GM23338 (cell line): ENCODE data around the gene C4orf51. TPM values are rescaled to one million over a fixed set of nuclear protein-coding genes. Genes with fewer than 3 reads are reported as not detected.

Source experiments
- ATAC-seq: fragments of 200-7000 bp; cut with Tn5 transposase; 3 replicates; pipeline ENCODE4 v1.9.1; 2020
- DNase-seq: peaks from one replicate; pipeline ENCODE4 v3.0.0-alpha.2; 2015; ENCODE audit warnings: low spot score
- H2AFZ ChIP-seq: fragments of 200-600 bp; sonication (generic); 2 replicates; pipeline ENCODE4 v1.8.0; 2016; ENCODE audit warnings: antibody characterized with exemption, mild to moderate bottlenecking, moderate library complexity
- H3F3A ChIP-seq: fragments of 200-600 bp; sonication (generic); replicated peaks from 2 replicates; pipeline ENCODE4 v1.8.0; 2017; ENCODE audit warnings: antibody characterized with exemption, mixed run types, low read depth
- H3K27ac ChIP-seq: fragments of 200-600 bp; sonication (generic); 2 replicates; pipeline ENCODE4 v1.6.1; 2016; ENCODE audit warnings: low read depth
- H3K27me3 ChIP-seq: fragments of 200-600 bp; sonication (generic); 2 replicates; pipeline ENCODE4 v1.8.0; 2016; ENCODE audit warnings: mild to moderate bottlenecking, mixed run types, moderate library complexity; ENCODE audit not compliant: insufficient read depth
- H3K36me3 ChIP-seq: fragments of 200-600 bp; sonication (generic); 2 replicates; pipeline ENCODE4 v1.8.0; 2016; ENCODE audit warnings: mild to moderate bottlenecking; ENCODE audit not compliant: insufficient read depth
- H3K4me1 ChIP-seq: fragments of 200-600 bp; sonication (generic); 2 replicates; pipeline ENCODE4 v1.8.0; 2016; ENCODE audit warnings: mild to moderate bottlenecking, moderate library complexity; ENCODE audit not compliant: insufficient read depth
- H3K4me2 ChIP-seq: fragments of 200-600 bp; sonication (generic); 2 replicates; pipeline ENCODE4 v1.7.1; 2017; ENCODE audit warnings: mixed run types
- H3K4me3 ChIP-seq: fragments of 200-600 bp; sonication (generic); 2 replicates; pipeline ENCODE4 v1.6.1; 2016; ENCODE audit warnings: mixed run types
- H3K79me2 ChIP-seq: fragments of 200-600 bp; sonication (generic); replicated peaks from 2 replicates; pipeline ENCODE4 v1.8.0; 2017; ENCODE audit warnings: mild to moderate bottlenecking; ENCODE audit not compliant: insufficient read depth
- H3K9me2 ChIP-seq: fragments of 200-600 bp; sonication (generic); 2 replicates; pipeline ENCODE4 v1.8.0; 2017; ENCODE audit not compliant: insufficient read depth
- H4K20me1 ChIP-seq: fragments of 200-600 bp; sonication (generic); replicated peaks from 2 replicates; pipeline ENCODE4 v1.8.0; 2017; ENCODE audit warnings: mild to moderate bottlenecking; ENCODE audit not compliant: insufficient read depth
- H3K27ac Mint-ChIP-seq: 2 replicates; pipeline ENCODE4 v1.8.0; 2020; ENCODE audit warnings: inconsistent platforms, mild to moderate bottlenecking, moderate library complexity, mixed read lengths
- H3K27me3 Mint-ChIP-seq: 3 replicates; pipeline ENCODE4 v1.8.0; 2022; ENCODE audit warnings: low read depth, mild to moderate bottlenecking, moderate library complexity, mixed read lengths, inconsistent platforms; ENCODE audit not compliant: insufficient read depth, poor library complexity
- H3K36me3 Mint-ChIP-seq: 3 replicates; pipeline ENCODE4 v1.8.0; 2021; ENCODE audit warnings: low read depth, mild to moderate bottlenecking, inconsistent platforms, moderate library complexity, mixed read lengths
- H3K4me1 Mint-ChIP-seq: 3 replicates; pipeline ENCODE4 v1.8.0; 2020; ENCODE audit warnings: mild to moderate bottlenecking, inconsistent platforms, mixed read lengths
- H3K4me3 Mint-ChIP-seq: 3 replicates; pipeline ENCODE4 v1.8.0; 2021; ENCODE audit warnings: moderate library complexity, mild to moderate bottlenecking, inconsistent platforms, mixed read lengths
- H3K9me3 Mint-ChIP-seq: 3 replicates; pipeline ENCODE4 v1.8.0; 2020; ENCODE audit warnings: moderate library complexity, mild to moderate bottlenecking, inconsistent platforms, mixed read lengths
- CREB1 ChIP-seq: fragments of 250-450 bp; sonication (Bioruptor Pico); IDR thresholded peaks from 2 replicates; pipeline ENCODE4 v1.5.0; 2020; ENCODE audit warnings: low read depth, mild to moderate bottlenecking, moderate library complexity
- CTCF ChIP-seq, 2 experiments: fragments of 200-600 bp in 1 of 2; sonication (generic) in 1 of 2; conservative IDR thresholded peaks; 2 replicates each; pipeline versions ENCODE4 v1.5.1 to v1.6.1; 2016 to 2017; ENCODE audit warnings: antibody characterized with exemption in 2 of 2, low read depth in 2 of 2, mild to moderate bottlenecking in 2 of 2, moderate library complexity in 1 of 2
- ETS1 ChIP-seq: IDR thresholded peaks from 2 replicates; pipeline ENCODE4 v1.6.1; 2016; ENCODE audit warnings: antibody characterized with exemption
- EZH2 ChIP-seq: fragments of 200-600 bp; sonication (generic); IDR thresholded peaks from one replicate; pipeline ENCODE4 v1.8.0; 2017; ENCODE audit warnings: antibody characterized with exemption, mild to moderate bottlenecking, low read depth; ENCODE audit not compliant: unreplicated experiment
- EZH2phosphoT487 ChIP-seq: fragments of 200-600 bp; sonication (generic); IDR thresholded peaks from one replicate; pipeline ENCODE4 v1.8.1; 2018; ENCODE audit warnings: antibody characterized with exemption; ENCODE audit not compliant: unreplicated experiment
- JUNB ChIP-seq: IDR thresholded peaks from one replicate; pipeline ENCODE4 v1.6.1; 2016; ENCODE audit warnings: antibody characterized with exemption; ENCODE audit not compliant: unreplicated experiment
- NANOG ChIP-seq: IDR thresholded peaks from 2 replicates; pipeline ENCODE4 v1.6.1; 2016; ENCODE audit warnings: antibody characterized with exemption, borderline replicate concordance
- POLR2AphosphoS5 ChIP-seq: IDR thresholded peaks from 2 replicates; pipeline ENCODE4 v1.6.1; 2016; ENCODE audit warnings: antibody characterized with exemption, low read depth
- REST ChIP-seq: IDR thresholded peaks from one replicate; pipeline ENCODE4 v1.6.1; 2018; ENCODE audit warnings: antibody characterized with exemption; ENCODE audit not compliant: unreplicated experiment
- STAT1 ChIP-seq: IDR thresholded peaks from one replicate; pipeline ENCODE4 v1.6.1; 2016; ENCODE audit warnings: antibody characterized with exemption; ENCODE audit not compliant: unreplicated experiment
- ZNF114 ChIP-seq: fragments of 250-450 bp; sonication (Bioruptor Pico); IDR thresholded peaks from 2 replicates; pipeline ENCODE4 v1.5.0; 2020; ENCODE audit warnings: mild to moderate bottlenecking, moderate library complexity
- ZNF331 ChIP-seq: fragments of 250-450 bp; sonication (Bioruptor Pico); IDR thresholded peaks from 2 replicates; pipeline ENCODE4 v1.5.0; 2020; ENCODE audit warnings: low read depth, mild to moderate bottlenecking, moderate library complexity
- polyA plus RNA-seq: library from polyadenylated mRNA; unstranded; fragments of >200 nt; fragmentation: Nextera tagmentation; extraction: Ambion mirVana; gene quantifications from 2 replicates; pipeline ENCODE4 v1.2.1, GENCODE V29; 2016
- total RNA-seq: library from RNA; depleted of rRNA; stranded (reverse); fragments of >200 nt; shearing (Covaris generic); gene quantifications from 2 replicates; pipeline ENCODE4 v1.2.3, GENCODE V29; 2014
- TF ChIP-seq, protein P1 (sequence below): fragments of 250-450 bp; sonication (Bioruptor Pico); IDR thresholded peaks from 2 replicates; pipeline ENCODE4 v1.5.0; 2020; ENCODE audit warnings: mild to moderate bottlenecking, moderate library complexity

C4orf51 gene
- total and polyA plus RNA-seq, 2 experiments from 2014 or later, result not detected

DNA sequence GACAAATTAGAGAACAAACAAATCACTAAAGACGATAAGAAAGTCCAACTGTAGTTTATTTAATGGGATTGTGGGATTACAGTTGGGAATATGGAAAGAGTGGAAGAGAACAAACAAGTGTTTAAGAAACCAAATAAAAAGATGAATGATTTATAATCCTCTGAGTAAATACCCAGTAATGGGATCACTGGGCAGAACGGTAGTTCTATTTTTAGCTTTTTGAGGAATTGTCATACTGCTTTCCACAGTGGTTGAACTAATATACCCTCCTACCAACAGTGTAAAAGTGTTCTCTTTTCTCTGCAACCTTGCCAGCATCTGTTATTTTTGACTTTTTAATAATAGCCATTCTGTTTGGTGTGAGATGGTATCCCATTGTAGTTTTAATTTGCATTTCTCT is 15.0 kb downstream of the C4orf51 start:
- H3K79me2 ChIP-seq, result no peaks in the 10 kb centered on the region; the same call in 1 of the 2 replicates
- H2AFZ ChIP-seq, result no peak overlapping the region
- ATAC-seq (no peak), DNase-seq (no peak)
- no peak overlapping the region for H3K4me3 Mint-ChIP-seq
- H3K27ac ChIP-seq, result no peak overlapping the region
- H3K27ac Mint-ChIP-seq, result no peak overlapping the region
- H3K36me3 Mint-ChIP-seq, result peaks cover 59% of the 10 kb centered on the region
- no peak overlapping the region for H3K4me3 ChIP-seq
- H3K9me3 Mint-ChIP-seq, result peaks cover 56% of the 10 kb centered on the region
- peaks cover 18% of the 10 kb centered on the region for H3K27me3 Mint-ChIP-seq
- TF ChIP-seq ETS1 (no peak), ZNF114 (CRISPR knock-in tag) (no peak), NANOG (no peak), CREB1 (CRISPR knock-in tag) (no peak), ZNF331 (CRISPR knock-in tag) (no peak), STAT1 (no peak), EZH2phosphoT487 (no peak), JUNB (no peak), CTCF (conservative IDR thresholded peaks at IDR 0.05; ENCODE audit: low read depth in 2 of 2) (no peak), REST (no peak), EZH2 (no peak), POLR2AphosphoS5 (no peak)
- TF ChIP-seq, protein P1, sequence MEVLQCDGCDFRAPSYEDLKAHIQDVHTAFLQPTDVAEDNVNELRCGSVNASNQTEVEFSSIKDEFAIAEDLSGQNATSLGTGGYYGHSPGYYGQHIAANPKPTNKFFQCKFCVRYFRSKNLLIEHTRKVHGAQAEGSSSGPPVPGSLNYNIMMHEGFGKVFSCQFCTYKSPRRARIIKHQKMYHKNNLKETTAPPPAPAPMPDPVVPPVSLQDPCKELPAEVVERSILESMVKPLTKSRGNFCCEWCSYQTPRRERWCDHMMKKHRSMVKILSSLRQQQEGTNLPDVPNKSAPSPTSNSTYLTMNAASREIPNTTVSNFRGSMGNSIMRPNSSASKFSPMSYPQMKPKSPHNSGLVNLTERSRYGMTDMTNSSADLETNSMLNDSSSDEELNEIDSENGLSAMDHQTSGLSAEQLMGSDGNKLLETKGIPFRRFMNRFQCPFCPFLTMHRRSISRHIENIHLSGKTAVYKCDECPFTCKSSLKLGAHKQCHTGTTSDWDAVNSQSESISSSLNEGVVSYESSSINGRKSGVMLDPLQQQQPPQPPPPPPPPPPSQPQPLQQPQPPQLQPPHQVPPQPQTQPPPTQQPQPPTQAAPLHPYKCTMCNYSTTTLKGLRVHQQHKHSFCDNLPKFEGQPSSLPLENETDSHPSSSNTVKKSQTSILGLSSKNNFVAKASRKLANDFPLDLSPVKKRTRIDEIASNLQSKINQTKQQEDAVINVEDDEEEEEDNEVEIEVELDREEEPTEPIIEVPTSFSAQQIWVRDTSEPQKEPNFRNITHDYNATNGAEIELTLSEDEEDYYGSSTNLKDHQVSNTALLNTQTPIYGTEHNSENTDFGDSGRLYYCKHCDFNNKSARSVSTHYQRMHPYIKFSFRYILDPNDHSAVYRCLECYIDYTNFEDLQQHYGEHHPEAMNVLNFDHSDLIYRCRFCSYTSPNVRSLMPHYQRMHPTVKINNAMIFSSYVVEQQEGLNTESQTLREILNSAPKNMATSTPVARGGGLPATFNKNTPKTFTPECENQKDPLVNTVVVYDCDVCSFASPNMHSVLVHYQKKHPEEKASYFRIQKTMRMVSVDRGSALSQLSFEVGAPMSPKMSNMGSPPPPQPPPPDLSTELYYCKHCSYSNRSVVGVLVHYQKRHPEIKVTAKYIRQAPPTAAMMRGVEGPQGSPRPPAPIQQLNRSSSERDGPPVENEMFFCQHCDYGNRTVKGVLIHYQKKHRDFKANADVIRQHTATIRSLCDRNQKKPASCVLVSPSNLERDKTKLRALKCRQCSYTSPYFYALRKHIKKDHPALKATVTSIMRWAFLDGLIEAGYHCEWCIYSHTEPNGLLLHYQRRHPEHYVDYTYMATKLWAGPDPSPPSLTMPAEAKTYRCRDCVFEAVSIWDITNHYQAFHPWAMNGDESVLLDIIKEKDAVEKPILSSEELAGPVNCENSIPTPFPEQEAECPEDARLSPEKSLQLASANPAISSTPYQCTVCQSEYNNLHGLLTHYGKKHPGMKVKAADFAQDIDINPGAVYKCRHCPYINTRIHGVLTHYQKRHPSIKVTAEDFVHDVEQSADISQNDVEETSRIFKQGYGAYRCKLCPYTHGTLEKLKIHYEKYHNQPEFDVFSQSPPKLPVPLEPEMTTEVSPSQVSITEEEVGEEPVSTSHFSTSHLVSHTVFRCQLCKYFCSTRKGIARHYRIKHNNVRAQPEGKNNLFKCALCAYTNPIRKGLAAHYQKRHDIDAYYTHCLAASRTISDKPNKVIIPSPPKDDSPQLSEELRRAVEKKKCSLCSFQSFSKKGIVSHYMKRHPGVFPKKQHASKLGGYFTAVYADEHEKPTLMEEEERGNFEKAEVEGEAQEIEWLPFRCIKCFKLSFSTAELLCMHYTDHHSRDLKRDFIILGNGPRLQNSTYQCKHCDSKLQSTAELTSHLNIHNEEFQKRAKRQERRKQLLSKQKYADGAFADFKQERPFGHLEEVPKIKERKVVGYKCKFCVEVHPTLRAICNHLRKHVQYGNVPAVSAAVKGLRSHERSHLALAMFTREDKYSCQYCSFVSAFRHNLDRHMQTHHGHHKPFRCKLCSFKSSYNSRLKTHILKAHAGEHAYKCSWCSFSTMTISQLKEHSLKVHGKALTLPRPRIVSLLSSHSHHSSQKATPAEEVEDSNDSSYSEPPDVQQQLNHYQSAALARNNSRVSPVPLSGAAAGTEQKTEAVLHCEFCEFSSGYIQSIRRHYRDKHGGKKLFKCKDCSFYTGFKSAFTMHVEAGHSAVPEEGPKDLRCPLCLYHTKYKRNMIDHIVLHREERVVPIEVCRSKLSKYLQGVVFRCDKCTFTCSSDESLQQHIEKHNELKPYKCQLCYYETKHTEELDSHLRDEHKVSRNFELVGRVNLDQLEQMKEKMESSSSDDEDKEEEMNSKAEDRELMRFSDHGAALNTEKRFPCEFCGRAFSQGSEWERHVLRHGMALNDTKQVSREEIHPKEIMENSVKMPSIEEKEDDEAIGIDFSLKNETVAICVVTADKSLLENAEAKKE (CRISPR knock-in tag), result no peak
- H3K27me3 ChIP-seq, result no peaks in the 10 kb centered on the region
- no peak overlapping the region for H3K4me2 ChIP-seq
- 0 out of 2 replicates have a peak, but pooled peaks cover 5% of the 10 kb centered on the region for H3F3A ChIP-seq
- H4K20me1 ChIP-seq, result no peaks in the 10 kb centered on the region
- no peaks in the 10 kb centered on the region; the same call in 2 of the 3 replicates for H3K4me1 Mint-ChIP-seq
- H3K9me2 ChIP-seq, result peaks cover 12% of the 10 kb centered on the region
- no peaks in the 10 kb centered on the region for H3K36me3 ChIP-seq
- peaks cover 8% of the 10 kb centered on the region; the same call in 1 of the 2 replicates for H3K4me1 ChIP-seq
